Measurements from ENCODE around the gene NF1. TPM values are rescaled to one million over a fixed set of nuclear protein-coding genes. Genes with fewer than 3 reads are reported as not detected.
"Not testable (repeated sequence)": the region's sequence is repeated elsewhere in the genome, so short reads cannot be mapped to it uniquely, and the experiment has no call there.

Gene NF1
- total RNA-seq, 1 experiment from 2014 or later = 62.4 TPM

DNA sequence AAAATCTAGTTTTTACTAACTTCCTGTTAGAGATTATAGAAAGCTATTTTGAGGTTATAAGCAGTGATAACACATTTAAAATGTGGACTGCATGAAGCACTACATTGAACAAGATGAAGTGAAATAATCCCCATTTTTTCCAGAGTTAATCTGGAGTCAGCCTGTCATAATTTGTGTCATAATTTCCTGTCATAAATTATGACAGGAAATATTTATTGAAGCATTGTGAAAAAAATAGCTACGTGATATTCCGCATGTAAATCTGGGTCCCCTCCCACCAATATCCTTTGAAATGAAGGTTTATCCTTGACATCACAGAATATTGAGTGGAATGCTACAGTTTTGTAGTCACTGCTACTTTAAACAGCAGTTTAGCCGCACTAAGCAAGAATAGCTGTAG is 162.2 kb downstream of the NF1 start:
- CTCF ChIA-PET = no interaction called here
- H3K4me1 ChIP-seq = peaks cover 3% of the 10 kb centered on the region; the same call in 1 of the 2 replicates
- H3K9me3 ChIP-seq = no peaks in the 10 kb centered on the region
- H3K4me3 ChIP-seq (ENCODE audit: low read depth, low read length) = no peak overlapping the region
- peaks cover 4% of the 10 kb centered on the region for H3K4me1 Mint-ChIP-seq (ENCODE audit: low read depth, unreplicated experiment)
- TF ChIP-seq, protein P1, sequence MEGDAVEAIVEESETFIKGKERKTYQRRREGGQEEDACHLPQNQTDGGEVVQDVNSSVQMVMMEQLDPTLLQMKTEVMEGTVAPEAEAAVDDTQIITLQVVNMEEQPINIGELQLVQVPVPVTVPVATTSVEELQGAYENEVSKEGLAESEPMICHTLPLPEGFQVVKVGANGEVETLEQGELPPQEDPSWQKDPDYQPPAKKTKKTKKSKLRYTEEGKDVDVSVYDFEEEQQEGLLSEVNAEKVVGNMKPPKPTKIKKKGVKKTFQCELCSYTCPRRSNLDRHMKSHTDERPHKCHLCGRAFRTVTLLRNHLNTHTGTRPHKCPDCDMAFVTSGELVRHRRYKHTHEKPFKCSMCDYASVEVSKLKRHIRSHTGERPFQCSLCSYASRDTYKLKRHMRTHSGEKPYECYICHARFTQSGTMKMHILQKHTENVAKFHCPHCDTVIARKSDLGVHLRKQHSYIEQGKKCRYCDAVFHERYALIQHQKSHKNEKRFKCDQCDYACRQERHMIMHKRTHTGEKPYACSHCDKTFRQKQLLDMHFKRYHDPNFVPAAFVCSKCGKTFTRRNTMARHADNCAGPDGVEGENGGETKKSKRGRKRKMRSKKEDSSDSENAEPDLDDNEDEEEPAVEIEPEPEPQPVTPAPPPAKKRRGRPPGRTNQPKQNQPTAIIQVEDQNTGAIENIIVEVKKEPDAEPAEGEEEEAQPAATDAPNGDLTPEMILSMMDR (IDR thresholded peaks at IDR 0.05; ENCODE audit: insufficient read depth in 1 of 2, low read depth in 1 of 2, low read length in 1 of 2, severe bottlenecking in 1 of 2, unreplicated experiment in 1 of 2) = no peak
- DNase-seq = no peak
- peaks cover 1% of the 10 kb centered on the region; the same call in 1 of the 2 replicates for H3K36me3 ChIP-seq (ENCODE audit: control insufficient read depth, insufficient read depth, low read length)
- H3K4me3 Mint-ChIP-seq (ENCODE audit: unreplicated experiment) = no peak overlapping the region
- H3K36me3 Mint-ChIP-seq (ENCODE audit: insufficient read depth, unreplicated experiment) = peaks cover 23% of the 10 kb centered on the region
- POLR2A ChIA-PET = interaction anchor here (0.6 kb wide), 1 partner anchor 32 kb away, joined by 3 read pairs; no protein-coding TSS in a partner anchor
- no peaks in the 10 kb centered on the region for H3K27me3 ChIP-seq (replicated peaks; ENCODE audit: control insufficient read depth, insufficient read depth, low read length)
- H3K27ac Mint-ChIP-seq (ENCODE audit: unreplicated experiment) = no peak overlapping the region
- no peaks in the 10 kb centered on the region for H3K27me3 Mint-ChIP-seq (ENCODE audit: insufficient read depth, unreplicated experiment)
- intact Hi-C loops (cut with micrococcal nuclease; ENCODE audit: unreplicated experiment) = no loop called here
- no TSS peak for BruUV-seq (replicated peaks)
- H3K9me3 Mint-ChIP-seq (ENCODE audit: unreplicated experiment) = no peaks in the 10 kb centered on the region

- Histone ChIP-seq H3K27me3 (replicated peaks; ENCODE audit: control insufficient read depth, insufficient read depth, low read length) (no peaks in the 10 kb centered on the region), H3K9me3 (no peaks in the 10 kb centered on the region), H3K4me3 (ENCODE audit: low read depth, low read length) (no peak overlapping the region), H3K36me3 (ENCODE audit: control insufficient read depth, insufficient read depth, low read length) (peaks cover 1% of the 10 kb centered on the region; the same call in 1 of the 2 replicates), H3K4me1 (peaks cover 3% of the 10 kb centered on the region; the same call in 1 of the 2 replicates)
- H3K9me3 Mint-ChIP-seq (ENCODE audit: unreplicated experiment) = no peaks in the 10 kb centered on the region
- CTCF ChIA-PET = no interaction called here
- no peak overlapping the region for H3K4me3 Mint-ChIP-seq (ENCODE audit: unreplicated experiment)
- intact Hi-C loops (cut with micrococcal nuclease; ENCODE audit: unreplicated experiment) = loop anchor here (10.0 kb wide), 1 partner anchor 115 kb away; no protein-coding TSS in a partner anchor
- no TSS peak for BruUV-seq (replicated peaks)
- no peak for DNase-seq
- H3K4me1 Mint-ChIP-seq (ENCODE audit: low read depth, unreplicated experiment) = peaks cover 4% of the 10 kb centered on the region
- no peak overlapping the region for H3K27ac Mint-ChIP-seq (ENCODE audit: unreplicated experiment)
- peaks cover 30% of the 10 kb centered on the region for H3K36me3 Mint-ChIP-seq (ENCODE audit: insufficient read depth, unreplicated experiment)
- H3K27me3 Mint-ChIP-seq (ENCODE audit: insufficient read depth, unreplicated experiment) = no peaks in the 10 kb centered on the region
- TF ChIP-seq, protein P1 (IDR thresholded peaks at IDR 0.05; ENCODE audit: insufficient read depth in 1 of 2, low read depth in 1 of 2, low read length in 1 of 2, severe bottlenecking in 1 of 2, unreplicated experiment in 1 of 2) = no peak
- POLR2A ChIA-PET = no interaction called here
These were observed 165.4 kb downstream of the NF1 start for GRCh38 chr17:31260151-31260550.

DNA sequence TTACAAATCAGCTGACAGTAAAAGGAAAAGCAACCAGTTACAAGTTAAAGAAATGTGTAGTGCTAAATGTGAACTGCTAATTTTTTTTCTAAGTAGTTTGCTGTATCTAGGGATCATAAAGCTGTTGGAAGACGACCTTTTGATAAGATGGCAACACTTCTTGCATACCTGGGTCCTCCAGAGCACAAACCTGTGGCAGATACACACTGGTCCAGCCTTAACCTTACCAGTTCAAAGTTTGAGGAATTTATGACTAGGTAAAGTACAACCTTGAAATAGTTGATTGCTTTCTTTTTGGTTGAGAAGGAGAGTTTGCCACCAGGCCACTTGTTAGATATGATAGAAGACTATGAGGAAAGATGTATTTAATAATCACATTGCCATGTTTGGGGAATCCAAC is 166.8 kb downstream of the NF1 start:
- BruUV-seq (replicated peaks) = no TSS peak
- intact Hi-C loops (cut with micrococcal nuclease; ENCODE audit: unreplicated experiment) = loop anchor here (10.0 kb wide), 1 partner anchor 113 kb away; no protein-coding TSS in a partner anchor

DNA sequence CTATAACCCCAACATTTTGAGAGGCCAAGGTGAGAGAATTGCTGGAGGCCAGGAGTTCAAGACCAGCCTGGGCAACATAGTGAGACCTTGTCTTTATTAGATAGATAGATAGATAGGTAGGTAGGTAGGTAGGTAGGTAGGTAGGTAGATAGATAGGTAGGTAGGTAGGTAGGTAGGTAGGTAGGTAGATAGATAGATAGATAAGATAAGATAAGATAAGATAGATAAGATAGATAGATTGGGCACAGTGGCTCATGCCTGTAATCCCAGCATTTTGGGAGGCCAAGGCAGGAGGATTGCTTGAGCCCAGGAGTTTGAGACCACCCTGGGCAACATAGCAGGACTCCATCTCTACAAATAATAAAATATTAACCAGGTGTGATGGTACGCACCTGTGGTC is 168.1 kb downstream of the NF1 start:
- POLR2A ChIA-PET; H3K27me3 Mint-ChIP-seq (ENCODE audit: insufficient read depth, unreplicated experiment); H3K4me3 Mint-ChIP-seq (ENCODE audit: unreplicated experiment); H3K27ac Mint-ChIP-seq (ENCODE audit: unreplicated experiment); DNase-seq; H3K4me1 ChIP-seq; H3K27me3 ChIP-seq (replicated peaks; ENCODE audit: control insufficient read depth, insufficient read depth, low read length); BruUV-seq (replicated peaks); H3K9me3 ChIP-seq; H3K36me3 ChIP-seq (ENCODE audit: control insufficient read depth, insufficient read depth, low read length); CTCF ChIA-PET; H3K4me1 Mint-ChIP-seq (ENCODE audit: low read depth, unreplicated experiment); H3K9me3 Mint-ChIP-seq (ENCODE audit: unreplicated experiment); H3K4me3 ChIP-seq (ENCODE audit: low read depth, low read length): not testable (repeated sequence)
- intact Hi-C loops (cut with micrococcal nuclease; ENCODE audit: unreplicated experiment) = loop anchor here (10.0 kb wide), 1 partner anchor 112 kb away; no protein-coding TSS in a partner anchor
- peaks cover 52% of the 10 kb centered on the region for H3K36me3 Mint-ChIP-seq (ENCODE audit: insufficient read depth, unreplicated experiment)

More for the DNA sequence above, 166.8 kb downstream of the NF1 start:
- peaks cover 39% of the 10 kb centered on the region for H3K36me3 Mint-ChIP-seq (ENCODE audit: insufficient read depth, unreplicated experiment)
- H3K27ac Mint-ChIP-seq (ENCODE audit: unreplicated experiment) = no peak overlapping the region
- H3K27me3 Mint-ChIP-seq (ENCODE audit: insufficient read depth, unreplicated experiment) = no peaks in the 10 kb centered on the region
- no peaks in the 10 kb centered on the region for H3K9me3 Mint-ChIP-seq (ENCODE audit: unreplicated experiment)
- peaks cover 4% of the 10 kb centered on the region for H3K4me1 Mint-ChIP-seq (ENCODE audit: low read depth, unreplicated experiment)
- H3K36me3 ChIP-seq (ENCODE audit: control insufficient read depth, insufficient read depth, low read length) = peaks cover 1% of the 10 kb centered on the region; the same call in 1 of the 2 replicates
- no peak overlapping the region for H3K4me3 Mint-ChIP-seq (ENCODE audit: unreplicated experiment)
- POLR2A ChIA-PET = no interaction called here
- H3K4me1 ChIP-seq = peaks cover 3% of the 10 kb centered on the region; the same call in 1 of the 2 replicates
- no peak overlapping the region for H3K4me3 ChIP-seq (ENCODE audit: low read depth, low read length)
- CTCF ChIA-PET = no interaction called here
- DNase-seq = peak; percentile 13 to 65
- TF ChIP-seq, protein P1 (IDR thresholded peaks at IDR 0.05; ENCODE audit: insufficient read depth in 1 of 2, low read depth in 1 of 2, low read length in 1 of 2, severe bottlenecking in 1 of 2, unreplicated experiment in 1 of 2) = no peak
- no peaks in the 10 kb centered on the region for H3K27me3 ChIP-seq (replicated peaks; ENCODE audit: control insufficient read depth, insufficient read depth, low read length)
- H3K9me3 ChIP-seq = no peaks in the 10 kb centered on the region

All from Caco-2 (cell line).